ENCODE data around the gene LLPH.

Gene LLPH

GRCh38 chr12:66092559-66093269, 37.8 kb downstream of the LLPH start:
- no peak for DNase-seq (ENCODE audit: low read depth in 2 of 3, low spot score in 1 of 3)

DNA sequence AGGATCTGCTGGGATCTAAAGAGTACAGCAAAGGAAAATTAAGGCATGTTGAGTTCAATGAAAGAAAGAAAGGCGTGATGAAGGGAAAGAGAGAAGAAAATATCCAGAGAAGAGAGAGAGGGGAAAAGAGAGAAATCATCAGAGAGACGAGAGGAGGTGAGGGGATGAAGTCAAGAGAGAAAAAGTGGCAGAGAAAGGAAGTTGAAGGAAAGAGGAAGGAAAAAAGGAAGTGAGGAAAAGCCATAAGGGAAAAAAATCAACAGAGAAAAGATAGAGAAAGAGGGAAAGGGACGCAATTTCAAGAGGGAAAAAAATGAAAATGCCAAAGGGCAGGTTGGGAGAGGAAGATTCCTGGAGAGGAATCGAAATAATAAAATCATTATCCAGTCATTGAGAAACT, 40.4 kb downstream of the LLPH start:
- no peak for DNase-seq (ENCODE audit: low read depth in 2 of 3, low spot score in 1 of 3)

GRCh38 chr12:66087365-66087943, 43.1 kb downstream of the LLPH start:
- DNase-seq (ENCODE audit: low read depth in 2 of 3, low spot score in 1 of 3), result peak; percentile 13 to 55 (median 37)

GRCh38 chr12:66085998-66086397, 44.6 kb downstream of the LLPH start:
- no peak for DNase-seq (ENCODE audit: low read depth in 2 of 3, low spot score in 1 of 3)

DNA sequence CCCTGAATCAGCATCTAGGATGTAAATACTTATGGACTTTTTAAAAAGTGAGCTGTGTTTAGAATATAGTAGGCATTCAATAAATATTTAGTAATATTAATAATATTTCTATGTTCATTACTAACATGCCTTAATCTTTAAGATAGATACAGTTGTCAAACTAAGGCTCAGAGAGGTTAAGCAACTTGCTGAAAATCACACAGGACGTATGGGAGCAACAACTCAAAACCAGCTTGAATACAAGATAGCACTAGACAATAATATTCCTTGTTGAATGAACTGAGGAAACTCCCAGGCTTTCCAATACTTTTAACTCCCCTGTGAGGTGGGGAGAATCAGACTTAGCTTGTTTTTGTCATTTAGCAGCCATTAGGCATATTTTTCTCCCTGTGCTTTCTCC, 45.3 kb downstream of the LLPH start:
- DNase-seq (ENCODE audit: low read depth in 2 of 3, low spot score in 1 of 3), result no peak

- no peak for DNase-seq (ENCODE audit: low read depth in 2 of 3, low spot score in 1 of 3)
Measured at GRCh38 chr12:66083766-66084165, 46.8 kb downstream of the LLPH start.

- DNase-seq (ENCODE audit: low read depth in 2 of 3, low spot score in 1 of 3), result no peak
Measured at GRCh38 chr12:66082744-66083143, 47.8 kb downstream of the LLPH start.

GRCh38 chr12:66080791-66081190, 49.8 kb downstream of the LLPH start:
- no peak for DNase-seq (ENCODE audit: low read depth in 2 of 3, low spot score in 1 of 3)

DNA sequence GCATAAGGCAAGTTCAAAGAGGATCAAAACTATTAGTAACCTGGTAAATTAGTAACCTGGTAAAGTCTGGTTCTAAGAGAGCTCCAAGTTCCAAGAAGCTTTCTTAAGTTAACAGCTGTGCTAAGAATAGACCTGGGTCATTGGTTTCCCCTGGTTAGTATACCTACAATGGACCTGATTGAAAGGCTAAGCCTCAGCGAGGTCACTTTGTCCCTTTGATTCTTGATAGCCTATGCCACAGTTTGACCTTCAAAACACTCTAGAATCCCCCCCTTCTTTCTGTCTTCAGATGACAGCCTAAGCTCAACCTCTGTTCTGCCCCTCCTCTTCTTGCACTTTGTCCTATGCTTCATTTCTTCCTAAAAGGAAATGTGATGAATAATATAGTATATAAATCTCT, 53.0 kb downstream of the LLPH start:
- DNase-seq (ENCODE audit: low read depth in 2 of 3, low spot score in 1 of 3), result no peak

- no peak for DNase-seq (ENCODE audit: low read depth in 2 of 3, low spot score in 1 of 3)
Measured at GRCh38 chr12:66074561-66074960, 56.0 kb downstream of the LLPH start.

- DNase-seq (ENCODE audit: low read depth in 2 of 3, low spot score in 1 of 3), result no peak
Measured at GRCh38 chr12:66072566-66072965, 58.0 kb downstream of the LLPH start.

DNA sequence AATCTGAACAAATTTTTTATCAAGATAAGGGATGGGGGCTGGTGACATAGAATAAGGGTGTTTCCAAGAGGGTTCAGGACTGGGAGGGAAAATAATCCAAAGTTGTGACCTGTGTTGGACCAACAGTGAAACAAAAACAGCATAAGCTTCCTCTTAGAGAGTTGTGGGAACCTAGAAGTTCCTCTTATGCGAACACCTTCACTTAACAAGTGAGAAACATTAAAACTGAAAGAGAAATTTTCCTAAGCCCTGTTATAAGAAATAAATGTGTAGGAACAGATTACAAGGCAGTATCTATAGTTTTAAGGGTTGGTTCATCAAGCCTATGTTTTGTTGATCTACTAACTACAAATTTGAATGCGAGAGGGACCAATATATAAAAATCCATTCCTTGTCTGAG, 58.4 kb downstream of the LLPH start:
- DNase-seq (ENCODE audit: low read depth in 2 of 3, low spot score in 1 of 3), result no peak

DNA sequence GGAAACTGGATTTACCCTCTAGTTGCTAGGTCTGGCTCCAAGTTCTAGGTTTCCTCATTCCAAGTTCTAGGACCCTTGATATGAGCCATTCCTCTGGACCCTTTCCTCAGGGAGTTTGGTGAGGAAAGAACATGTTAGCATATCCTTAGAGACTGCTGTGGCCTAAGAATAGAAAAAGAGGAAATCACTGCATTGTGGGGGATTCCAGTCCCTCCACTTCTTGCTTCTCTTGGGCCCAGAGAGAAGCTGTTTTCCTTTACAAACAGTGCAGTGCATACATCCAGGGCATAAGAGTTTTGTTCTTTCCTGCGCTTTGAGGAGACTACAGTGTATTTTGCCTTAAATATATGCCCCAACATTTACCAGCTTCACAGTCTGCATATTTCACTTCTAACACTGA, 59.0 kb downstream of the LLPH start:
- DNase-seq (ENCODE audit: low read depth in 2 of 3, low spot score in 1 of 3), result no peak

GRCh38 chr12:66070378-66071120, 60.0 kb downstream of the LLPH start:
- DNase-seq (ENCODE audit: low read depth in 2 of 3, low spot score in 1 of 3), result no peak

GRCh38 chr12:66066929-66067523, 63.5 kb downstream of the LLPH start:
- DNase-seq (ENCODE audit: low read depth in 2 of 3, low spot score in 1 of 3), result no peak
